WTC11 (cell line): ENCODE results near the gene SLCO2A1. TPM values are rescaled to one million over a fixed set of nuclear protein-coding genes. Genes with fewer than 3 reads are reported as not detected.

Experiments
- ATAC-seq: fragments of 200-7000 bp; cut with Tn5 transposase; 2 replicates; pipeline ENCODE4 v1.10.0; 2021; ENCODE audit warnings: mild to moderate bottlenecking, moderate library complexity
- CTCF ChIA-PET: fragments of 300-600 bp; sonication (Branson Sonifier 250); formaldehyde crosslinking; loops from one replicate; lab custom pipeline; 2021; ENCODE audit warnings: antibody characterized with exemption; lab: Charles Lee
- POLR2A ChIA-PET: fragments of 350-600 bp; sonication (Branson Sonifier 250); formaldehyde crosslinking; loops from one replicate; lab custom pipeline; 2021; ENCODE audit warnings: antibody characterized with exemption; lab: Charles Lee
- DNase-seq: peaks from one replicate; pipeline ENCODE4 v3.0.0; 2021; ENCODE audit warnings: low spot score
- H3K27ac Mint-ChIP-seq: 2 replicates; pipeline ENCODE4 v1.8.0; 2021; ENCODE audit warnings: mixed read lengths
- H3K27me3 Mint-ChIP-seq: 2 replicates; pipeline ENCODE4 v1.8.0; 2021; ENCODE audit warnings: low read depth, mild to moderate bottlenecking, moderate library complexity, mixed read lengths
- H3K36me3 Mint-ChIP-seq: 2 replicates; pipeline ENCODE4 v1.8.0; 2021; ENCODE audit warnings: mixed read lengths
- H3K4me1 Mint-ChIP-seq: 2 replicates; pipeline ENCODE4 v1.8.0; 2022; ENCODE audit warnings: mixed read lengths
- H3K4me3 Mint-ChIP-seq: 2 replicates; pipeline ENCODE4 v1.8.0; 2021; ENCODE audit warnings: mild to moderate bottlenecking, moderate library complexity, mixed read lengths
- H3K9me3 Mint-ChIP-seq: 2 replicates; pipeline ENCODE4 v1.8.0; 2021; ENCODE audit warnings: mixed read lengths
- ATF1 ChIP-seq: sonication (generic); formaldehyde crosslinking; IDR thresholded peaks from 2 replicates; pipeline ENCODE4 v1.8.1; 2023; ENCODE audit warnings: mild to moderate bottlenecking, moderate library complexity, missing genetic modification reagents
- CREM ChIP-seq: sonication (generic); formaldehyde crosslinking; IDR thresholded peaks from 2 replicates; pipeline ENCODE4 v1.8.1; 2022; ENCODE audit warnings: mild to moderate bottlenecking, missing genetic modification reagents, moderate library complexity
- E2F1 ChIP-seq: sonication (generic); formaldehyde crosslinking; IDR thresholded peaks from 2 replicates; pipeline ENCODE4 v1.8.0; 2022; ENCODE audit warnings: mild to moderate bottlenecking, missing genetic modification reagents
- ETV6 ChIP-seq: sonication (generic); formaldehyde crosslinking; IDR thresholded peaks from 2 replicates; pipeline ENCODE4 v1.8.1; 2022; ENCODE audit warnings: mild to moderate bottlenecking, missing genetic modification reagents
- FOXP4 ChIP-seq: sonication (generic); formaldehyde crosslinking; IDR thresholded peaks from 2 replicates; pipeline ENCODE4 v1.8.0; 2022; ENCODE audit warnings: mild to moderate bottlenecking, missing genetic modification reagents
- GTF2I ChIP-seq: fragments of 250-450 bp; sonication (Bioruptor Pico); conservative IDR thresholded peaks from 2 replicates; pipeline ENCODE4 v1.4.0; 2021; ENCODE audit warnings: mild to moderate bottlenecking
- KAT7 ChIP-seq: sonication (generic); formaldehyde crosslinking; IDR thresholded peaks from 2 replicates; pipeline ENCODE4 v1.8.1; 2023; ENCODE audit warnings: missing genetic modification reagents, mild to moderate bottlenecking, borderline replicate concordance
- TEAD1 ChIP-seq: sonication (generic); formaldehyde crosslinking; IDR thresholded peaks from 2 replicates; pipeline ENCODE4 v1.8.0; 2022; ENCODE audit warnings: mild to moderate bottlenecking, missing genetic modification reagents
- ZMAT4 ChIP-seq: fragments of 250-450 bp; sonication (Bioruptor Pico); IDR thresholded peaks from 2 replicates; pipeline ENCODE4 v1.9.0; 2021; ENCODE audit warnings: mild to moderate bottlenecking
- ZNF232 ChIP-seq: sonication (generic); formaldehyde crosslinking; IDR thresholded peaks from 2 replicates; pipeline ENCODE4 v1.8.0; 2022; ENCODE audit warnings: mild to moderate bottlenecking, missing genetic modification reagents
- ZNF425 ChIP-seq: fragments of 250-450 bp; sonication (Bioruptor Pico); conservative IDR thresholded peaks from 2 replicates; pipeline ENCODE4 v1.9.0; 2021; ENCODE audit warnings: mild to moderate bottlenecking
- ZNF671 ChIP-seq: fragments of 250-450 bp; sonication (Bioruptor Pico); IDR thresholded peaks from 2 replicates; pipeline ENCODE4 v1.8.0; 2021; ENCODE audit warnings: mild to moderate bottlenecking
- total RNA-seq: library from RNA; stranded (reverse); gene quantifications from 3 replicates; pipeline ENCODE4 v1.2.3, GENCODE V29; 2021
- TF ChIP-seq, protein P1 (sequence below): sonication (generic); formaldehyde crosslinking; IDR thresholded peaks from 2 replicates; pipeline ENCODE4 v1.8.0; 2023; ENCODE audit warnings: missing genetic modification reagents, mild to moderate bottlenecking, borderline replicate concordance
- TF ChIP-seq, protein P2 (sequence below): fragments of 250-450 bp; sonication (Bioruptor Pico); IDR thresholded peaks from 2 replicates; pipeline ENCODE4 v2.1.2; 2022; ENCODE audit warnings: mild to moderate bottlenecking, moderate library complexity

Gene SLCO2A1
- total RNA-seq, 1 experiment from 2014 or later: 3.3 TPM

DNA sequence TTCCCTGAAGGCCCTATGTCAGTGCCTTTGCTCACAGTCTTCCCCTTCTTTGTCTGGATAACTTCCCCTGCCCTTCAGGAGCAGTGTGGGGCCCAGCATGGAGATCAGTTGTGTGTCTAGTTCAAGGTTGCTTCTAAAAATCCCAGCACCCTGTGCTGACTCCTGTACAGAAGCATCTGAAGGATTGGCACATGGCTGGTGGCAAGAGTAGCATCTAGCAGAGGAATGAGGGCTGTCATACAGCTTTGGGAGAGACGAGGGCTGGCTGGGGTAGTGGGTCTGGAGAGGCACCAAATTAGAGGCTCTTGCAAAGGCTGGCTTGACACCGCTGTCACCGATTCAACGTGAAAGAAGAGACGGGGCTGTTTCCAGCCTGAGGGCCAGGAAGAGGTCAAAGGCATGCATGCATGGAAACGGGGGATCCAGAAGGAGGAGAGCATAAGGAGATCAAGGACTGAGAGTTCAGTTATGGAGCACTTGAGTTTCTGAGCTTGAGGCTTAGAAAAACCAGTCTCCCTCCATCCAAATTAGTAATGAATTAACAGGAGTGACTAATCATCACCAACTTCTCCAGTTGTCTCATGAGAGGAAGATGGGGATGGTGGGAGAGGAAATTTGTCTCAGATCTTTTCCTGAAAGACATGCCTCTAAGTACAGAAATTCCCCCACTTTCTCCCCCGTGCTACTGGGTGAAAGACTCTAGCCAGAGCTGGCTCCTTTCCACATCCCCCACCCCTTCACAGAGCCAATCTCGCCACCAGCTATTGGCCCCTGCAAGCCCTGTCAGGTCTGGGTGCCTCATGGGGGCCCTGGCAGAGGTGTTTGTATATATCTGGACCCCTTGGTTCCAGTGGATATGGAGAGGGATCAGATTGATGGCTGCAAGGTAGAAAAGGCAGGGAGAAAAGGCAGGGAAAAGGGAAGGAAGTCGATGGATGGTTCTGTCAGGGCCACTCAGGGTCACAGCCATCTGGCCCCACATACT lies 45.9 kb downstream of the SLCO2A1 start:
- ChIA-PET POLR2A (no interaction called here), CTCF (no interaction called here)
- Mint-ChIP-seq H3K9me3 (peaks cover 8% of the 10 kb centered on the region; the same call in 1 of the 2 replicates), H3K36me3 (no peaks in the 10 kb centered on the region), H3K27me3 (peaks cover 4% of the 10 kb centered on the region; the same call in 1 of the 2 replicates), H3K27ac (no peak overlapping the region), H3K4me3 (no peak overlapping the region), H3K4me1 (peaks cover 49% of the 10 kb centered on the region)
- ATAC-seq (no peak), DNase-seq (no peak)
- TF ChIP-seq E2F1 (CRISPR knock-in tag): no peak
- TF ChIP-seq, protein P1, sequence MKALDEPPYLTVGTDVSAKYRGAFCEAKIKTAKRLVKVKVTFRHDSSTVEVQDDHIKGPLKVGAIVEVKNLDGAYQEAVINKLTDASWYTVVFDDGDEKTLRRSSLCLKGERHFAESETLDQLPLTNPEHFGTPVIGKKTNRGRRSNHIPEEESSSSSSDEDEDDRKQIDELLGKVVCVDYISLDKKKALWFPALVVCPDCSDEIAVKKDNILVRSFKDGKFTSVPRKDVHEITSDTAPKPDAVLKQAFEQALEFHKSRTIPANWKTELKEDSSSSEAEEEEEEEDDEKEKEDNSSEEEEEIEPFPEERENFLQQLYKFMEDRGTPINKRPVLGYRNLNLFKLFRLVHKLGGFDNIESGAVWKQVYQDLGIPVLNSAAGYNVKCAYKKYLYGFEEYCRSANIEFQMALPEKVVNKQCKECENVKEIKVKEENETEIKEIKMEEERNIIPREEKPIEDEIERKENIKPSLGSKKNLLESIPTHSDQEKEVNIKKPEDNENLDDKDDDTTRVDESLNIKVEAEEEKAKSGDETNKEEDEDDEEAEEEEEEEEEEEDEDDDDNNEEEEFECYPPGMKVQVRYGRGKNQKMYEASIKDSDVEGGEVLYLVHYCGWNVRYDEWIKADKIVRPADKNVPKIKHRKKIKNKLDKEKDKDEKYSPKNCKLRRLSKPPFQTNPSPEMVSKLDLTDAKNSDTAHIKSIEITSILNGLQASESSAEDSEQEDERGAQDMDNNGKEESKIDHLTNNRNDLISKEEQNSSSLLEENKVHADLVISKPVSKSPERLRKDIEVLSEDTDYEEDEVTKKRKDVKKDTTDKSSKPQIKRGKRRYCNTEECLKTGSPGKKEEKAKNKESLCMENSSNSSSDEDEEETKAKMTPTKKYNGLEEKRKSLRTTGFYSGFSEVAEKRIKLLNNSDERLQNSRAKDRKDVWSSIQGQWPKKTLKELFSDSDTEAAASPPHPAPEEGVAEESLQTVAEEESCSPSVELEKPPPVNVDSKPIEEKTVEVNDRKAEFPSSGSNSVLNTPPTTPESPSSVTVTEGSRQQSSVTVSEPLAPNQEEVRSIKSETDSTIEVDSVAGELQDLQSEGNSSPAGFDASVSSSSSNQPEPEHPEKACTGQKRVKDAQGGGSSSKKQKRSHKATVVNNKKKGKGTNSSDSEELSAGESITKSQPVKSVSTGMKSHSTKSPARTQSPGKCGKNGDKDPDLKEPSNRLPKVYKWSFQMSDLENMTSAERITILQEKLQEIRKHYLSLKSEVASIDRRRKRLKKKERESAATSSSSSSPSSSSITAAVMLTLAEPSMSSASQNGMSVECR (CRISPR knock-in tag): no peak
- TF ChIP-seq ATF1 (CRISPR knock-in tag): no peak
- TF ChIP-seq FOXP4 (CRISPR knock-in tag): no peak
- no peak for TF ChIP-seq ZNF425
- TF ChIP-seq GTF2I (CRISPR knock-in tag): no peak
- no peak for TF ChIP-seq TEAD1 (CRISPR knock-in tag)
- no peak for TF ChIP-seq KAT7 (CRISPR knock-in tag)
- TF ChIP-seq ZNF232 (CRISPR knock-in tag): no peak
- no peak for TF ChIP-seq ETV6 (CRISPR knock-in tag)
- TF ChIP-seq CREM (CRISPR knock-in tag): no peak
- no peak for TF ChIP-seq ZMAT4
- TF ChIP-seq, protein P2, sequence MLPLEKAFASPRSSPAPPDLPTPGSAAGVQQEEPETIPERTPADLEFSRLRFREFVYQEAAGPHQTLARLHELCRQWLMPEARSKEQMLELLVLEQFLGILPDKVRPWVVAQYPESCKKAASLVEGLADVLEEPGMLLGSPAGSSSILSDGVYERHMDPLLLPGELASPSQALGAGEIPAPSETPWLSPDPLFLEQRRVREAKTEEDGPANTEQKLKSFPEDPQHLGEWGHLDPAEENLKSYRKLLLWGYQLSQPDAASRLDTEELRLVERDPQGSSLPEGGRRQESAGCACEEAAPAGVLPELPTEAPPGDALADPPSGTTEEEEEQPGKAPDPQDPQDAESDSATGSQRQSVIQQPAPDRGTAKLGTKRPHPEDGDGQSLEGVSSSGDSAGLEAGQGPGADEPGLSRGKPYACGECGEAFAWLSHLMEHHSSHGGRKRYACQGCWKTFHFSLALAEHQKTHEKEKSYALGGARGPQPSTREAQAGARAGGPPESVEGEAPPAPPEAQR (CRISPR knock-in tag): no peak
- TF ChIP-seq ZNF671 (CRISPR knock-in tag): no peak
